IPS DF 6.9 (cell line): ENCODE results near the gene TMEM174.
"Not testable (repeated sequence)": the region's sequence is repeated elsewhere in the genome, so short reads cannot be mapped to it uniquely, and the experiment has no call there.

Experiments
- DNase-seq: peaks from one replicate; pipeline ENCODE4 v3.0.0-alpha.2; 2013; ENCODE audit warnings: low read depth, low spot score
- H3K27ac ChIP-seq: one replicate; pipeline ENCODE4 v1.5.1; 2013; ENCODE audit warnings: low read length, control low read depth
- H3K27me3 ChIP-seq: 2 replicates; pipeline ENCODE4 v1.6.1; 2013; ENCODE audit warnings: mild to moderate bottlenecking, low read length; ENCODE audit not compliant: control insufficient read depth, insufficient read depth
- H3K36me3 ChIP-seq: 2 replicates; pipeline ENCODE4 v1.6.1; 2013; ENCODE audit warnings: low read length; ENCODE audit not compliant: control insufficient read depth, insufficient read depth
- H3K4me1 ChIP-seq: 2 replicates; pipeline ENCODE4 v1.6.1; 2013; ENCODE audit warnings: low read length; ENCODE audit not compliant: control insufficient read depth, insufficient read depth
- H3K4me3 ChIP-seq: 2 replicates; pipeline ENCODE4 v1.5.1; 2013; ENCODE audit warnings: mild to moderate bottlenecking, low read length
- H3K9me3 ChIP-seq: 2 replicates; pipeline ENCODE4 v1.6.1; 2013; ENCODE audit warnings: low read length, inconsistent platforms; ENCODE audit not compliant: control insufficient read depth, insufficient read depth
- WGBS: extraction: QIAGEN DNeasy Blood & Tissue Kit; methylation state at CpG from one replicate; pipeline ENCODE4 v1.1.7; 2013; ENCODE audit warnings: mixed read lengths, missing lambda C conversion rate; ENCODE audit not compliant: insufficient read length, insufficient coverage; 5-methylcytosine and 5-hydroxymethylcytosine counted together

TMEM174 gene

DNA sequence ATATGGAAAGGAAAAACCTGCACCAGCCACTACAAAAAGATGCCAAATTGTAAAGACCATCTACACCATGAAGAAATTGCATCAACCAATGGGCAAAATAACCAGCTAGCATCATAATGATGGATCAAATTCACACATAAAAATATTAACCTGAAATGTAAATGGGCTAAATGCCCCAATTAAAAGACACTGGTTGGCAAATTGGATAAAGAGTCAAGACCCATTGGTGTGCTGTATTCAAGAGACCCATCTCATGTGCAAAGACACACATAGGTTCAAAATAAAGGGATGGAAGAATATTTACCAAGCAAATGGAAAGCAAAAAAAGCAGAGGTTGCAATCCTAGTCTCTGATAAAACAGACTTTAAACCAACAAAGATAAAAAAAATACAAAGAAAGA is 36.1 kb downstream of the TMEM174 start:
- H3K4me3 ChIP-seq, H3K36me3 ChIP-seq, DNase-seq, H3K4me1 ChIP-seq, H3K27ac ChIP-seq, H3K9me3 ChIP-seq, H3K27me3 ChIP-seq: not testable (repeated sequence)

GRCh38 chr5:73212693-73213092 is 39.7 kb downstream of the TMEM174 start:
- peaks cover 14% of the 10 kb centered on the region; the same call in 1 of the 2 replicates for H3K27me3 ChIP-seq
- DNase-seq, H3K27ac ChIP-seq, H3K4me1 ChIP-seq, H3K9me3 ChIP-seq, H3K4me3 ChIP-seq, H3K36me3 ChIP-seq: not testable (repeated sequence)
- WGBS, result no CpG with 5 or more reads among the region's 3 CpGs

DNA sequence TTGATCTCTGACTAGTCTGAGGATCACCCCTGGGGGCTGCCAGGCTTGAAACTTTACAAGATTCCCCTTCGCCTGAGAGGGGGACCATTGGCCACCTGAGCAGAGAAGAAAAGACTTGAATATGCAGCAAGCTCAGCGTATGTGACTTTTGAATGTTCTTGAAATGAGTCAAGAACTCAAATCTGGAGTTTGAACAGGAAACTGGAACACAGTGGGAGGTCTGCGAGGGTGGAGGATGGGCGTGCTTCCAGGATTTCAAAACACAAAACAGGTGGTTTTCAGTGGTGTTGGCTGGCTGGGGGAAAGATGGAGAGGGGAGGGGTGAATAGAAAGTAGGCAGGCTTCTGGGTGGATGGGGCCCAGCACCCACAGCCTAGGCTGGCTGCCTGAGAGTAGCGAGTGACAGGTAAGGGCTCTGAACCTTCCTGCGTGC is 40.6 kb downstream of the TMEM174 start:
- no CpG with 5 or more reads among the region's 6 CpGs for WGBS
- no peak overlapping the region for H3K4me3 ChIP-seq
- DNase-seq, result no peak

DNA sequence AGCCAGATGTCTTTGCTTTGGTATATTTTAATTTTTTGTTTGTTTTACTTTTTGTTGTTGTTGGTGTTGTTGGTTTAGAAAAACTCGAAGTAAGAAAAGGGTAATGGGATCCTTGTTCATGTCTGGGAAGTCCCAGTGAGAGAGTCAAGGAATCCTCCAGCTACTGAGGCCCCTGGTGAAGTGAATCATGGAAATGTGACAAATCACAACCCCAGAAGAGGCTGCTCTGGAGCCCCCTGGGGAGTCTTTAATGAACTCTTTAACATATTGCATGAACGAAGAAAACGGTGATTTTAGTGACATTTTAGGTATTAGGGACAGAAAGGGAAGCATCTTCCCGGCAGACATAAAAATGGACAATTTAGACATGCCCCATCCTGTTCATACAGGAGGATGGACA is 41.3 kb downstream of the TMEM174 start:
- H3K27ac ChIP-seq, result no peak overlapping the region
- H3K9me3 ChIP-seq, result no peaks in the 10 kb centered on the region
- peaks cover 4% of the 10 kb centered on the region; the same call in 1 of the 2 replicates for H3K4me1 ChIP-seq
- no peak for DNase-seq
- no peaks in the 10 kb centered on the region for H3K36me3 ChIP-seq
- H3K27me3 ChIP-seq, result peaks cover 15% of the 10 kb centered on the region; the same call in 1 of the 2 replicates
- WGBS, result 100% methylated on average over 1 of the region's 4 CpGs
- no peak overlapping the region for H3K4me3 ChIP-seq

More for the DNA sequence above, 40.6 kb downstream of the TMEM174 start:
- Histone ChIP-seq H3K27me3 (peaks cover 15% of the 10 kb centered on the region; the same call in 1 of the 2 replicates), H3K27ac (no peak overlapping the region), H3K4me1 (peaks cover 3% of the 10 kb centered on the region; the same call in 1 of the 2 replicates), H3K36me3 (no peaks in the 10 kb centered on the region), H3K9me3 (no peaks in the 10 kb centered on the region)

- Histone ChIP-seq H3K36me3 (no peaks in the 10 kb centered on the region), H3K27me3 (peaks cover 15% of the 10 kb centered on the region; the same call in 1 of the 2 replicates), H3K9me3 (no peaks in the 10 kb centered on the region), H3K4me1 (peaks cover 4% of the 10 kb centered on the region; the same call in 1 of the 2 replicates), H3K27ac (no peak overlapping the region), H3K4me3 (no peak overlapping the region)
- no CpG with 5 or more reads among the region's 6 CpGs for WGBS
- DNase-seq, result no peak
These were observed 42.0 kb downstream of the TMEM174 start for GRCh38 chr5:73214996-73215395.

- no peaks in the 10 kb centered on the region for H3K9me3 ChIP-seq
- H3K27ac ChIP-seq, result no peak overlapping the region
- no CpG with 5 or more reads among the region's 10 CpGs for WGBS
- DNase-seq, result no peak
- peaks cover 15% of the 10 kb centered on the region; the same call in 1 of the 2 replicates for H3K27me3 ChIP-seq
- H3K36me3 ChIP-seq, result no peaks in the 10 kb centered on the region
- H3K4me1 ChIP-seq, result peaks cover 4% of the 10 kb centered on the region; the same call in 1 of the 2 replicates
- peak overlapping the region; percentile 41; the same call in 1 of the 2 replicates for H3K4me3 ChIP-seq
These were observed 42.5 kb downstream of the TMEM174 start for GRCh38 chr5:73215531-73215890.

GRCh38 chr5:73215891-73216610 is 43.1 kb downstream of the TMEM174 start:
- Histone ChIP-seq H3K4me3 (peak overlapping the region; percentile 41; the same call in 1 of the 2 replicates), H3K36me3 (no peaks in the 10 kb centered on the region), H3K9me3 (no peaks in the 10 kb centered on the region), H3K27me3 (peaks cover 15% of the 10 kb centered on the region; the same call in 1 of the 2 replicates), H3K27ac (no peak overlapping the region), H3K4me1 (peaks cover 4% of the 10 kb centered on the region; the same call in 1 of the 2 replicates)
- no peak for DNase-seq
- WGBS, result no CpG with 5 or more reads among the region's 67 CpGs

DNA sequence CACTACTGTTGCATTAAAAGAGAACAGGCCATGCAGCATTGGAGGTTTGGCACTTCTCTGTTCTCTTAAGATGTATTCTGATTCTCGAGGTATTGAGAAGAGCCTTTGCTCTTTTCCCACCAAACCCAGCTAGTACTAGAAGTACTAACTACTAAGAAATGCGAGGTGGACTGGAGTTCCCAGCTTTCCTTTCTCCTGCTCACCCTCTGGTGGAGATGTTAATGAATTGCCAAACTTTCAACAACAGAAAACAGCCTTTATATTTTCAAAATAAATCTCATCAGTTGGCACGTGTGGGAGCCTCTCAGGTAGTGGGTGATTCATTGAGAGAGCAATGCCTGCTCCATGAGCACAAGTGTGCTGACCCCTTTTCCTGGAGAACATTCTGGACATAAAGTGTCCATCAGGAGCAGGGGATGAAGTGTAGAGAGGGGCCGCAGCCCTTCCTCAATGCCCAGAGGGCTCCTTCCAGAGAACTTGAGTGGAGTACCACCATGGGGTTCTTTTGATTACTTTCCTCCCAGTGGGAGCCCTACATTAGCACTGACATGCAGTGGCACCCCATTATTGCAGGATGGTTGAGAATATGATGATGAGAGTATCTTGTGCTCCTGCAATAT is 45.7 kb downstream of the TMEM174 start:
- Histone ChIP-seq H3K9me3 (no peaks in the 10 kb centered on the region), H3K36me3 (no peaks in the 10 kb centered on the region), H3K4me1 (peaks cover 4% of the 10 kb centered on the region; the same call in 1 of the 2 replicates), H3K27me3 (peaks cover 15% of the 10 kb centered on the region; the same call in 1 of the 2 replicates), H3K4me3 (no peak overlapping the region), H3K27ac (no peak overlapping the region)
- WGBS, result no CpG with 5 or more reads among the region's 4 CpGs
- DNase-seq, result no peak

DNA sequence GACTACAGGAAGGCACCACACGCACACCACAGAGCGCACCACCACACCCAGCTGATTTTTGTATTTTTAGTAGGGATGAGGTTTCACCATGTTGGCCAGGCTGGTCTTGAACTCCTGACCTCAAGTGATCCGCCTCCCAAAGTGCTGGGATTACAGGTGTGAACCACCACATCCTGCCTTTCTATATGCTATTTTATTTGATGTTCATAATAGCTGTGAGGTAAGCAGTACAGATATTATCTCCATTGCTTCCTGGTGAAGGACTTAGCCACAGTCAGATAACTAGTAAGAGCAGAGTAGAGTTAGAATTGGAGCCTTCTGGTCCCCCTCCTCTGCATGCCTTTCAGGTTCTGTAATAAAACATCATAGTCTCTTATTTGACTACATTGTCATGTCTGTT is 46.3 kb downstream of the TMEM174 start:
- H3K4me1 ChIP-seq, result not testable (repeated sequence)
- peaks cover 15% of the 10 kb centered on the region; the same call in 1 of the 2 replicates for H3K27me3 ChIP-seq
- WGBS, result no CpG with 5 or more reads among the region's 3 CpGs

GRCh38 chr5:73221161-73221560 is 48.2 kb downstream of the TMEM174 start:
- no peak for DNase-seq
- Histone ChIP-seq H3K4me1 (peaks cover 1% of the 10 kb centered on the region; the same call in 1 of the 2 replicates), H3K27ac (no peak overlapping the region), H3K4me3 (no peak overlapping the region), H3K36me3 (no peaks in the 10 kb centered on the region), H3K9me3 (no peaks in the 10 kb centered on the region), H3K27me3 (peaks cover 6% of the 10 kb centered on the region; the same call in 1 of the 2 replicates)
- no CpG with 5 or more reads among the region's 1 CpG for WGBS

More for the DNA sequence above, 46.3 kb downstream of the TMEM174 start:
- not testable (repeated sequence) for H3K36me3 ChIP-seq, H3K27ac ChIP-seq, H3K9me3 ChIP-seq, H3K4me3 ChIP-seq, DNase-seq
